K562 (cell line): ENCODE results near the gene TAF11L12. TPM values are rescaled to one million over a fixed set of nuclear protein-coding genes. Genes with fewer than 3 reads are reported as not detected.

Experiments used
- ATAC-seq: fragments of 200-7000 bp; cut with Tn5 transposase; 3 replicates; pipeline ENCODE4 v1.9.1; 2020; ENCODE audit warnings: moderate library complexity
- BruUV-seq: library from RNA; stranded (reverse); fragments of 400-500 nt; replicated peaks from 2 replicates; lab custom pipeline; 2021; lab: Mats Ljungman, UMichigan
- CTCF ChIA-PET: fragments of 300-600 bp; formaldehyde crosslinking; extraction: SDS; loops from one replicate; lab custom pipeline; 2021; ENCODE audit warnings: low intra/inter-chr PET ratio; lab: Yijun Ruan, JAX
- POLR2A ChIA-PET: fragments of 300-600, 350-650 bp; sonication (Branson Sonifier 250); formaldehyde crosslinking; extraction: SDS; loops from one replicate; lab custom pipeline; 2021; ENCODE audit warnings: antibody characterized with exemption, inconsistent platforms; lab: Yijun Ruan, JAX
- DNase-seq, 4 experiments: peaks; one replicate each; pipeline versions ENCODE4 v3.0.0 to v3.0.0-alpha.2; 2011 to 2018; ENCODE audit warnings: low spot score in 3 of 4, mixed read lengths in 3 of 4; ENCODE audit errors: extremely low read depth in 1 of 4
- FAIRE-seq: peaks from 2 replicates; lab custom pipeline; 2011; peaks lifted over from hg19 to GRCh38; lab: Jason Lieb, UNC
- H2AFZ ChIP-seq: 2 replicates; pipeline ENCODE4 v1.6.0; 2011; ENCODE audit warnings: low read depth, low read length, control low read depth, inconsistent platforms
- H3K27ac ChIP-seq: fragments of 200-600 bp; 3 replicates; pipeline ENCODE4 v1.8.0; 2011; ENCODE audit warnings: low read depth, mild to moderate bottlenecking, control low read depth, inconsistent platforms, low read length, moderate library complexity, mixed read lengths; ENCODE audit errors: extremely low read depth
- H3K27me3 ChIP-seq, 2 experiments: fragments of 300-600 bp in 1 of 2; 2 replicates in 1 of 2; 3 replicates in 1 of 2; pipeline versions ENCODE4 v1.6.0 to v1.8.0; 2011; ENCODE audit warnings: inconsistent platforms in 2 of 2, low read length in 2 of 2, mild to moderate bottlenecking in 1 of 2, mixed read lengths in 1 of 2, moderate library complexity in 1 of 2; ENCODE audit not compliant: control insufficient read depth in 2 of 2, insufficient read depth in 2 of 2
- H3K36me3 ChIP-seq: fragments of 300-600 bp; 3 replicates; pipeline ENCODE4 v1.8.0; 2011; ENCODE audit warnings: mild to moderate bottlenecking, low read length, inconsistent platforms; ENCODE audit not compliant: control insufficient read depth, insufficient read depth
- H3K4me1 ChIP-seq, 2 experiments: fragments of 200-600 bp in 1 of 2; replicated peaks in 1 of 2; 2 replicates in 1 of 2; 3 replicates in 1 of 2; pipeline versions ENCODE4 v1.5.1 to v1.8.0; 2011; ENCODE audit warnings: inconsistent platforms in 2 of 2, low read length in 2 of 2, mild to moderate bottlenecking in 1 of 2, mixed read lengths in 1 of 2, moderate library complexity in 1 of 2; ENCODE audit not compliant: control insufficient read depth in 2 of 2, insufficient read depth in 2 of 2
- H3K4me2 ChIP-seq: 2 replicates; pipeline ENCODE4 v1.6.1; 2011; ENCODE audit warnings: low read length, control low read depth, inconsistent platforms, mixed read lengths; ENCODE audit not compliant: insufficient read depth
- H3K4me3 ChIP-seq: fragments of 200-600 bp; sonication (generic), shearing (Covaris generic); 2 replicates; pipeline ENCODE4 v1.5.1; 2016; ENCODE audit warnings: control low read depth, inconsistent platforms
- H3K79me2 ChIP-seq: fragments of 200-600 bp; 3 replicates; pipeline ENCODE4 v1.8.0; 2011; ENCODE audit warnings: low read length, inconsistent platforms; ENCODE audit not compliant: control insufficient read depth, insufficient read depth
- H3K9ac ChIP-seq, 2 experiments: 2 replicates each; pipeline versions ENCODE4 v1.6.0 to v1.6.1; 2011; ENCODE audit warnings: low read depth in 2 of 2, low read length in 2 of 2, control low read depth in 1 of 2, inconsistent platforms in 1 of 2, mild to moderate bottlenecking in 1 of 2, mixed read lengths in 1 of 2; ENCODE audit not compliant: insufficient read depth in 1 of 2
- H3K9me1 ChIP-seq: one replicate; pipeline ENCODE4 v1.6.0; 2011; ENCODE audit warnings: inconsistent platforms, mild to moderate bottlenecking, low read length, moderate library complexity; ENCODE audit not compliant: control insufficient read depth, insufficient read depth
- H3K9me3 ChIP-seq: replicated peaks from 2 replicates; pipeline ENCODE4 v1.5.1; 2011; ENCODE audit warnings: low read depth, low read length, inconsistent platforms; ENCODE audit not compliant: control insufficient read depth, insufficient read depth
- H4K20me1 ChIP-seq: replicated peaks from 2 replicates; pipeline ENCODE4 v1.6.1; 2011; ENCODE audit warnings: low read length, inconsistent platforms, mixed read lengths; ENCODE audit not compliant: control insufficient read depth, insufficient read depth
- BRF1 ChIP-seq: IDR thresholded peaks from 3 replicates; pipeline ENCODE4 v1.6.1; 2011; ENCODE audit warnings: borderline replicate concordance, mild to moderate bottlenecking; ENCODE audit not compliant: insufficient read length; ENCODE audit errors: extremely low read depth
- CBX1 ChIP-seq: sonication (generic); IDR thresholded peaks from 2 replicates; pipeline ENCODE4 v1.6.1; 2016; ENCODE audit warnings: antibody characterized with exemption, low read depth, mild to moderate bottlenecking
- ELF2 ChIP-seq: fragments of 250-450 bp; sonication (Bioruptor Pico); IDR thresholded peaks from 2 replicates; pipeline ENCODE4 v1.5.0; 2021; ENCODE audit warnings: mild to moderate bottlenecking
- GTF2E2 ChIP-seq: fragments of 200-800 bp; sonication (Bioruptor generic); IDR thresholded peaks from 2 replicates; pipeline ENCODE4 v1.6.1; 2016; ENCODE audit warnings: missing genetic modification characterization, missing compliant biosample characterization
- IRF1 ChIP-seq: sonication (generic); formaldehyde crosslinking; IDR thresholded peaks from 2 replicates; pipeline ENCODE4 v1.8.0; 2022; ENCODE audit warnings: missing genetic modification reagents, mild to moderate bottlenecking, borderline replicate concordance
- PCBP2 ChIP-seq: fragments of 200-400 bp; formaldehyde crosslinking; IDR thresholded peaks from 2 replicates; pipeline ENCODE4 v1.6.1; 2018; ENCODE audit warnings: low read length, low read depth, mild to moderate bottlenecking, moderate library complexity; ENCODE audit not compliant: poor library complexity, severe bottlenecking
- PRPF4 ChIP-seq: fragments of 200-400 bp; formaldehyde crosslinking; IDR thresholded peaks from one replicate; pipeline ENCODE4 v1.6.1; 2017; ENCODE audit warnings: low read length, low read depth, mild to moderate bottlenecking; ENCODE audit not compliant: insufficient read depth, poor library complexity, severe bottlenecking
- RBM34 ChIP-seq: fragments of 200-400 bp; formaldehyde crosslinking; IDR thresholded peaks from 2 replicates; pipeline ENCODE4 v1.6.1; 2018; ENCODE audit warnings: low read length, borderline replicate concordance; ENCODE audit not compliant: insufficient read depth
- RCOR1 ChIP-seq, 2 experiments: IDR thresholded peaks; 2 replicates each; pipeline ENCODE4 v1.6.1; 2012; ENCODE audit warnings: low read depth in 2 of 2, low read length in 2 of 2, borderline replicate concordance in 1 of 2, improper control_type of control experiment in 1 of 2
- ZFP1 ChIP-seq: fragments of 450-650 bp; formaldehyde crosslinking; IDR thresholded peaks from 2 replicates; pipeline ENCODE4 v1.4.0; 2020; ENCODE audit warnings: mild to moderate bottlenecking, mixed read lengths
- ZNF398 ChIP-seq: fragments of 250-450 bp; sonication (Bioruptor Pico); IDR thresholded peaks from 2 replicates; pipeline ENCODE4 v1.8.0; 2021; ENCODE audit warnings: moderate library complexity, mild to moderate bottlenecking, inconsistent platforms
- WGBS: fragments of 100-300 bp; shearing (Covaris generic); methylation state at CpG from one replicate; pipeline ENCODE4 v1.1.6; 2016; ENCODE audit warnings: low coverage, mixed read lengths; ENCODE audit not compliant: insufficient coverage; ENCODE audit errors: missing lambda C conversion rate; 5-methylcytosine and 5-hydroxymethylcytosine counted together
- in situ Hi-C: fragments of 300-500 bp; cut with MboI; formaldehyde crosslinking; loops from 4 replicates; pipeline ENCODE4 v1.15.0; 2018; ENCODE audit warnings: inconsistent platforms, mixed read lengths
- intact Hi-C: fragments of 100-400 bp; cut with micrococcal nuclease; formaldehyde crosslinking; loops from 2 replicates; pipeline ENCODE4 v1.14.2; 2022
- polyA plus RNA-seq, 8 experiments: library from polyadenylated mRNA; depleted of rRNA in 4 of 8; stranded (reverse) in 5 of 8; unstranded in 3 of 8; fragments of >200 nt; fragmentation: Nextera tagmentation in 2 of 8; fragmentation: Illumina TruSeq in 1 of 8; extraction: Ambion mirVana in 2 of 8; extraction: Trizol in 1 of 8; gene quantifications; 2 replicates each; pipeline versions ENCODE4 v1.2.1 to v1.2.3, GENCODE V29; 2011 to 2014; ENCODE audit warnings: inconsistent platforms in 1 of 8, missing spikeins in 1 of 8
- total RNA-seq, 7 experiments: library from RNA; depleted of rRNA in 6 of 7; stranded (reverse); fragments of >200 nt in 6 of 7; fragmentation: Illumina TruSeq in 2 of 7; extraction: Trizol in 2 of 7; gene quantifications; 2 replicates each; pipeline versions ENCODE4 v1.2.1 to v1.2.3, GENCODE V29; 2011 to 2021; ENCODE audit warnings: low replicate concordance in 1 of 7
- TF ChIP-seq, protein P1 (sequence below): fragments of 250-450 bp; sonication (Bioruptor Pico); IDR thresholded peaks from 2 replicates; pipeline ENCODE4 v1.5.0; 2022; ENCODE audit warnings: mild to moderate bottlenecking
- TF ChIP-seq, protein P2 (sequence below): fragments of 250-450 bp; sonication (Bioruptor Pico); IDR thresholded peaks from 2 replicates; pipeline ENCODE4 v1.9.0; 2021; ENCODE audit warnings: mild to moderate bottlenecking, inconsistent platforms

Gene TAF11L12
- total and polyA plus RNA-seq, 9 of the 15 experiments (the other 6 are each of a cell fraction or from before 2014, with no cell fraction given) = not detected

DNA sequence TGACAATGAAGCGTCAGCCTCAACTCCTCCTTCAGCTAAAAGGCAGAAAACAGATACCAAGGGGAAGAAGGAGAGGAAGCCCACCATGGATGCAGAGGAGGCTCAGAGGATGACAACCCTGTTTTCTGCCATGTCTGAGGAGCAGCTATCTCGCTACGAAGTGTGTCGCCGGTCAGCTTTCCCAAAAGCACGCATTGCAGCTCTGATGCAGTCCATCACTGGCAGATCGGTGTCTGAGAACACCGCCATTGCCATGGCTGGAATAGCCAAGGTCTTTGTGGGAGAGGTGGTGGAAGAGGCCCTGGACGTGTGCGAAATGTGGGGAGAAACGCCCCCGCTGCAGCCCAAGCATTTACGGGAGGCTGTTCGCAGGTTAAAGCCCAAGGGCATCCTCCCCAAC, 5.2 kb upstream of the TAF11L12 start:
- no peaks in the 10 kb centered on the region for H3K36me3 ChIP-seq
- CTCF ChIA-PET = no interaction called here
- no peaks in the 10 kb centered on the region for H3K4me1 ChIP-seq
- no peaks in the 10 kb centered on the region for H3K9me1 ChIP-seq
- H4K20me1 ChIP-seq = no peaks in the 10 kb centered on the region
- intact Hi-C loops (no loop called here), in situ Hi-C loops (loop anchor here (5.0 kb wide), 1 partner anchor 78 kb away; the partner anchor contains the start of genes TAF11L5 and TAF11L6)
- H3K79me2 ChIP-seq = no peaks in the 10 kb centered on the region
- no peak overlapping the region for H2AFZ ChIP-seq
- ATAC-seq (no peak), DNase-seq (no peak), FAIRE-seq (no peak)
- no peaks in the 10 kb centered on the region for H3K27me3 ChIP-seq
- no peaks in the 10 kb centered on the region for H3K9me3 ChIP-seq
- H3K4me2 ChIP-seq = no peak overlapping the region
- H3K9ac ChIP-seq = no peak overlapping the region
- POLR2A ChIA-PET = no interaction called here
- no peak overlapping the region for H3K4me3 ChIP-seq
- H3K27ac ChIP-seq = no peak overlapping the region
- BruUV-seq = no TSS peak
- WGBS = 1% methylated on average over 14 of the region's 14 CpGs
- TF ChIP-seq IRF1 (no peak), PRPF4 (no peak), RBM34 (no peak), ZNF398 (no peak), CBX1 (no peak), RCOR1 (IDR thresholded peaks at IDR 0.05; ENCODE audit: borderline replicate concordance in 1 of 2, low read depth in 2 of 2, low read length in 2 of 2) (no peak), ELF2 (CRISPR knock-in tag) (no peak), BRF1 (no peak), PCBP2 (no peak), GTF2E2 (tag) (no peak), ZFP1 (CRISPR knock-in tag) (no peak)
- TF ChIP-seq, protein P1, sequence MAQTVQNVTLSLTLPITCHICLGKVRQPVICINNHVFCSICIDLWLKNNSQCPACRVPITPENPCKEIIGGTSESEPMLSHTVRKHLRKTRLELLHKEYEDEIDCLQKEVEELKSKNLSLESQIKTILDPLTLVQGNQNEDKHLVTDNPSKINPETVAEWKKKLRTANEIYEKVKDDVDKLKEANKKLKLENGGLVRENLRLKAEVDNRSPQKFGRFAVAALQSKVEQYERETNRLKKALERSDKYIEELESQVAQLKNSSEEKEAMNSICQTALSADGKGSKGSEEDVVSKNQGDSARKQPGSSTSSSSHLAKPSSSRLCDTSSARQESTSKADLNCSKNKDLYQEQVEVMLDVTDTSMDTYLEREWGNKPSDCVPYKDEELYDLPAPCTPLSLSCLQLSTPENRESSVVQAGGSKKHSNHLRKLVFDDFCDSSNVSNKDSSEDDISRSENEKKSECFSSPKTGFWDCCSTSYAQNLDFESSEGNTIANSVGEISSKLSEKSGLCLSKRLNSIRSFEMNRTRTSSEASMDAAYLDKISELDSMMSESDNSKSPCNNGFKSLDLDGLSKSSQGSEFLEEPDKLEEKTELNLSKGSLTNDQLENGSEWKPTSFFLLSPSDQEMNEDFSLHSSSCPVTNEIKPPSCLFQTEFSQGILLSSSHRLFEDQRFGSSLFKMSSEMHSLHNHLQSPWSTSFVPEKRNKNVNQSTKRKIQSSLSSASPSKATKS = no peak
- TF ChIP-seq, protein P2, sequence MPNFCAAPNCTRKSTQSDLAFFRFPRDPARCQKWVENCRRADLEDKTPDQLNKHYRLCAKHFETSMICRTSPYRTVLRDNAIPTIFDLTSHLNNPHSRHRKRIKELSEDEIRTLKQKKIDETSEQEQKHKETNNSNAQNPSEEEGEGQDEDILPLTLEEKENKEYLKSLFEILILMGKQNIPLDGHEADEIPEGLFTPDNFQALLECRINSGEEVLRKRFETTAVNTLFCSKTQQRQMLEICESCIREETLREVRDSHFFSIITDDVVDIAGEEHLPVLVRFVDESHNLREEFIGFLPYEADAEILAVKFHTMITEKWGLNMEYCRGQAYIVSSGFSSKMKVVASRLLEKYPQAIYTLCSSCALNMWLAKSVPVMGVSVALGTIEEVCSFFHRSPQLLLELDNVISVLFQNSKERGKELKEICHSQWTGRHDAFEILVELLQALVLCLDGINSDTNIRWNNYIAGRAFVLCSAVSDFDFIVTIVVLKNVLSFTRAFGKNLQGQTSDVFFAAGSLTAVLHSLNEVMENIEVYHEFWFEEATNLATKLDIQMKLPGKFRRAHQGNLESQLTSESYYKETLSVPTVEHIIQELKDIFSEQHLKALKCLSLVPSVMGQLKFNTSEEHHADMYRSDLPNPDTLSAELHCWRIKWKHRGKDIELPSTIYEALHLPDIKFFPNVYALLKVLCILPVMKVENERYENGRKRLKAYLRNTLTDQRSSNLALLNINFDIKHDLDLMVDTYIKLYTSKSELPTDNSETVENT (CRISPR knock-in tag) = no peak
